Type B pancreatic cell (in vitro differentiated cells): ENCODE measurements around the gene SMYD3. TPM values are rescaled to one million over a fixed set of nuclear protein-coding genes. Genes with fewer than 3 reads are reported as not detected.

ENCODE experiments used
- DNase-seq: peaks from one replicate; pipeline ENCODE4 v3.0.0; 2021; ENCODE audit warnings: mixed read lengths; ENCODE audit not compliant: unreplicated experiment; ENCODE audit errors: extremely low spot score
- H3K27ac Mint-ChIP-seq: 2 replicates; pipeline ENCODE4 v1.8.0; 2021; ENCODE audit warnings: mild to moderate bottlenecking, mixed read lengths
- H3K27me3 Mint-ChIP-seq: 2 replicates; pipeline ENCODE4 v1.8.0; 2021; ENCODE audit warnings: mixed read lengths
- H3K36me3 Mint-ChIP-seq: 2 replicates; pipeline ENCODE4 v1.8.0; 2021; ENCODE audit warnings: mixed read lengths
- H3K4me1 Mint-ChIP-seq: one replicate; pipeline ENCODE4 v1.8.0; 2021; ENCODE audit warnings: mixed read lengths; ENCODE audit not compliant: unreplicated experiment
- H3K4me3 Mint-ChIP-seq: 2 replicates; pipeline ENCODE4 v1.8.0; 2021; ENCODE audit warnings: mild to moderate bottlenecking, mixed read lengths
- H3K9me3 Mint-ChIP-seq: 2 replicates; pipeline ENCODE4 v1.8.0; 2021; ENCODE audit warnings: mixed read lengths
- CTCF ChIP-seq: fragments of 200-600 bp; sonication (generic); conservative IDR thresholded peaks from 2 replicates; pipeline ENCODE4 v1.5.0; 2021; ENCODE audit warnings: antibody characterized with exemption, mild to moderate bottlenecking
- total RNA-seq: library from RNA; stranded (reverse); gene quantifications from 2 replicates; pipeline ENCODE4 v1.2.1, GENCODE V29; 2021; ENCODE audit warnings: low replicate concordance

SMYD3 gene
- total RNA-seq, 1 donor from 2014 or later: 19.4 TPM

- DNase-seq: no peak
- peaks cover 9% of the 10 kb centered on the region for H3K4me1 Mint-ChIP-seq
- no peak for TF ChIP-seq CTCF
- H3K27me3 Mint-ChIP-seq: no peaks in the 10 kb centered on the region
- no peak overlapping the region for H3K27ac Mint-ChIP-seq
- no peak overlapping the region for H3K4me3 Mint-ChIP-seq
- no peaks in the 10 kb centered on the region for H3K9me3 Mint-ChIP-seq
- no peaks in the 10 kb centered on the region for H3K36me3 Mint-ChIP-seq
Measured at GRCh38 chr1:245832771-245833527, 674.1 kb downstream of the SMYD3 start.

GRCh38 chr1:245831518-245831917 is 675.6 kb downstream of the SMYD3 start:
- TF ChIP-seq CTCF: no peak
- H3K36me3 Mint-ChIP-seq: no peaks in the 10 kb centered on the region

GRCh38 chr1:245829826-245830225 is 677.3 kb downstream of the SMYD3 start:
- Mint-ChIP-seq H3K36me3 (peaks cover 4% of the 10 kb centered on the region), H3K9me3 (no peaks in the 10 kb centered on the region), H3K4me1 (no peaks in the 10 kb centered on the region), H3K27ac (no peak overlapping the region), H3K27me3 (no peaks in the 10 kb centered on the region), H3K4me3 (no peak overlapping the region)
- DNase-seq: no peak
- TF ChIP-seq CTCF: no peak

More at GRCh38 chr1:245831518-245831917, 675.6 kb downstream of the SMYD3 start:
- DNase-seq: peak; percentile 24
- H3K9me3 Mint-ChIP-seq: no peaks in the 10 kb centered on the region
- no peak overlapping the region for H3K4me3 Mint-ChIP-seq
- H3K27me3 Mint-ChIP-seq: no peaks in the 10 kb centered on the region
- no peak overlapping the region for H3K27ac Mint-ChIP-seq
- no peaks in the 10 kb centered on the region for H3K4me1 Mint-ChIP-seq

GRCh38 chr1:245829194-245829593 is 677.9 kb downstream of the SMYD3 start:
- no peaks in the 10 kb centered on the region for H3K4me1 Mint-ChIP-seq
- no peak for TF ChIP-seq CTCF
- H3K4me3 Mint-ChIP-seq: no peak overlapping the region
- H3K27ac Mint-ChIP-seq: no peak overlapping the region
- H3K9me3 Mint-ChIP-seq: no peaks in the 10 kb centered on the region
- H3K36me3 Mint-ChIP-seq: peaks cover 4% of the 10 kb centered on the region
- DNase-seq: no peak
- H3K27me3 Mint-ChIP-seq: no peaks in the 10 kb centered on the region

GRCh38 chr1:245827301-245827700 is 679.8 kb downstream of the SMYD3 start:
- peaks cover 3% of the 10 kb centered on the region for H3K9me3 Mint-ChIP-seq
- no peaks in the 10 kb centered on the region for H3K27me3 Mint-ChIP-seq
- H3K27ac Mint-ChIP-seq: no peak overlapping the region
- peak; percentile 45 for DNase-seq
- no peaks in the 10 kb centered on the region for H3K4me1 Mint-ChIP-seq
- TF ChIP-seq CTCF: no peak
- H3K4me3 Mint-ChIP-seq: no peak overlapping the region
- peaks cover 4% of the 10 kb centered on the region for H3K36me3 Mint-ChIP-seq
